Prostate gland (tissue), 2 donors: ENCODE data around the gene CRYM.

Experiments used
- POLR2A ChIP-seq: fragments of 450-650 bp; IDR thresholded peaks from one replicate; pipeline ENCODE4 v1.6.1; 2016; ENCODE audit warnings: antibody characterized with exemption, mild to moderate bottlenecking
- POLR2AphosphoS5 ChIP-seq: sonication (generic); formaldehyde crosslinking; IDR thresholded peaks from one replicate; pipeline ENCODE4 v1.6.1; 2017; ENCODE audit warnings: antibody characterized with exemption
- TF ChIP-seq, protein P1 (sequence below), 4 experiments: fragments of 200-600 bp in 2 of 4; fragments of 450-650 bp in 2 of 4; sonication (generic) in 2 of 4; IDR thresholded peaks; 1 replicate in 3 of 4; 2 replicates in 1 of 4; pipeline ENCODE4 v1.5.1; 2016 to 2019; ENCODE audit warnings: antibody characterized with exemption in 4 of 4, mild to moderate bottlenecking in 2 of 4, moderate library complexity in 2 of 4

DNA sequence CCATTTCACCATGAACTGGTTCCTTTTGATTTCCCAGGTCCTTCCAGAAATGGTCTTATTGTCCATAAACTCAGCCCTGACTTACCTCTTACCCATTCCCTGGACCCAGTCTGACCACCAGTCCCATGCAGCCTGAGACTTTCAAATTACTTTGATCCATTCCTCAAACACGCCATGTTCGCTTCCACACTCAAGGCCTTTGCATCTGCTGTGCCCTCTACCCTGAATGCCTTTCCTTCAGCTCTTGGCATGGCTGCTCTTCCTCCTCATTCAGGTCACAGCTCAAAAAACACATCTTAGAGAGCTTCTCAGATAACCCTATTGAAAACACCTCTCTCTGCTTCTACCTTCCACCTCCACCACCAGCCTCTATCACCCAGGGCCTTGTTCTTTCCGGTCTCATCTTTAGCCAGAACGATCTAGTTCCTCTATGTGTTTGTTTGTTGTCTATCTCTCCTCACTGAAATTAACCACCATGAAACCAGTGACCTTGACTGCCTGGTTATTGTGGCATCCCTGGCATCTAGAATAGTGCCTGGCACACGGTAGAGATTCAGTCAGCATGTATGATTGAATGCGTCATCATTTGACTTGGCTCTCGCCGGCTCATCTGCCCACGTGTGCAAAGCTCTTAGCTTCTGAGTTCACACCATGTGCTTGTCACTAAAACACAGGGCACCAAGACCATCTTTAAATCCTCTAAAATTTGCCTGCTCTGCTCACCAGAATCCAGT lies 12.8 kb downstream of the CRYM start:
- TF ChIP-seq, protein P1, sequence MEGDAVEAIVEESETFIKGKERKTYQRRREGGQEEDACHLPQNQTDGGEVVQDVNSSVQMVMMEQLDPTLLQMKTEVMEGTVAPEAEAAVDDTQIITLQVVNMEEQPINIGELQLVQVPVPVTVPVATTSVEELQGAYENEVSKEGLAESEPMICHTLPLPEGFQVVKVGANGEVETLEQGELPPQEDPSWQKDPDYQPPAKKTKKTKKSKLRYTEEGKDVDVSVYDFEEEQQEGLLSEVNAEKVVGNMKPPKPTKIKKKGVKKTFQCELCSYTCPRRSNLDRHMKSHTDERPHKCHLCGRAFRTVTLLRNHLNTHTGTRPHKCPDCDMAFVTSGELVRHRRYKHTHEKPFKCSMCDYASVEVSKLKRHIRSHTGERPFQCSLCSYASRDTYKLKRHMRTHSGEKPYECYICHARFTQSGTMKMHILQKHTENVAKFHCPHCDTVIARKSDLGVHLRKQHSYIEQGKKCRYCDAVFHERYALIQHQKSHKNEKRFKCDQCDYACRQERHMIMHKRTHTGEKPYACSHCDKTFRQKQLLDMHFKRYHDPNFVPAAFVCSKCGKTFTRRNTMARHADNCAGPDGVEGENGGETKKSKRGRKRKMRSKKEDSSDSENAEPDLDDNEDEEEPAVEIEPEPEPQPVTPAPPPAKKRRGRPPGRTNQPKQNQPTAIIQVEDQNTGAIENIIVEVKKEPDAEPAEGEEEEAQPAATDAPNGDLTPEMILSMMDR (IDR thresholded peaks at IDR 0.05), result no peak
- TF ChIP-seq POLR2AphosphoS5 (no peak), POLR2A (no peak)
